Stimulated activated effector memory CD8-positive, alpha-beta T cell treated with anti-CD3 and anti-CD28 coated beads, Interleukin-12 subunit alpha, Interleukin-12 subunit beta, amount 100 ng/mL, for 72 hours (primary cell): ENCODE results near the gene CD6.
"Not testable (repeated sequence)": the region's sequence is repeated elsewhere in the genome, so short reads cannot be mapped to it uniquely, and the experiment has no call there.

Experiments
- ATAC-seq: fragments of 150-1000 bp; cut with Tn5 transposase; 2 replicates; pipeline ENCODE4 v1.10.0; 2021
- DNase-seq, 2 donors: peaks; one replicate each; pipeline ENCODE4 v3.0.0; 2021 to 2022; ENCODE audit warnings: low spot score in 2 of 2
- H3K27ac Mint-ChIP-seq: one replicate; pipeline ENCODE4 v1.8.0; 2022; ENCODE audit warnings: mild to moderate bottlenecking, mixed read lengths
- H3K36me3 Mint-ChIP-seq: one replicate; pipeline ENCODE4 v1.8.0; 2022; ENCODE audit warnings: mild to moderate bottlenecking, mixed read lengths
- H3K4me1 Mint-ChIP-seq: one replicate; pipeline ENCODE4 v1.8.0; 2022; ENCODE audit warnings: mixed read lengths
- H3K4me3 Mint-ChIP-seq: one replicate; pipeline ENCODE4 v1.8.0; 2022; ENCODE audit warnings: mild to moderate bottlenecking, mixed read lengths
- H3K9me3 Mint-ChIP-seq: one replicate; pipeline ENCODE4 v1.8.0; 2022; ENCODE audit warnings: mixed read lengths

CD6 gene

DNA sequence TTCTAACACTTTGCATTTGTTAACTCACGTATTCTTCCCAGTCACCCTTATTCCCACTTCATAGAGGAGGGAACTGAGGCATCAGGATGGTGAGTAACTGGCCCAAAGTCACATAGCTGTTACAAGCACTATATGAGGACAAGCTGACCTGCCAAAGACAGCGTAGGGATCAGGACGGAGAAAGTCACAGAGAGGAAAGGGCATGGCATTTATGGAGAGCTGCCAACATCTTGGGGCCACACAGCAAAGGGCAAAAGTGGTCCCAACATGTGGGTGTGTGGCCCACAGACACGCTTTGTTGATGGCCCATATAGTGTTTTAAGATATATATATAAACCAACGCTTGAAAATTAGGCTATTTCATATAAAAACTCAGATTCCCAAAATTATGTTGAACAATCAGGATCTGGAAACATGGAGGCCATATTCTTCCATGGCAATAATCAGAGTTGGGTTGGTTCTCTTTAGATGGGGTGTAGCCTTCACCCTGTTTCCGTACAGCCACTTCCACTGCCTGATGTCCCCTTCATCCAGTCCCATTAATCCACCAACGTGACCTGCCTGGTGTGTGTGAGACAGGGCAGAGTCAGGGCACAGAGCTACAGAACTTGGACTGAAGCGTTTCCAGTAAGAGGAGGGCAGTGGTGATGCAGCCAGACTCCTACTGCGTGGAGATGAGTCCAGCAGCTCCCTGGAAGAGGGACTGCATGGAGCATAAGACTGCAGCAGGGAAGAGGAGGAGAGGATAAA lies 90.9 kb downstream of the CD6 start:
- no peak overlapping the region for H3K4me3 Mint-ChIP-seq
- DNase-seq (no peak), ATAC-seq (no peak)
- no peaks in the 10 kb centered on the region for H3K9me3 Mint-ChIP-seq
- peaks cover 59% of the 10 kb centered on the region for H3K4me1 Mint-ChIP-seq
- peaks cover 33% of the 10 kb centered on the region for H3K36me3 Mint-ChIP-seq
- no peak overlapping the region for H3K27ac Mint-ChIP-seq

DNA sequence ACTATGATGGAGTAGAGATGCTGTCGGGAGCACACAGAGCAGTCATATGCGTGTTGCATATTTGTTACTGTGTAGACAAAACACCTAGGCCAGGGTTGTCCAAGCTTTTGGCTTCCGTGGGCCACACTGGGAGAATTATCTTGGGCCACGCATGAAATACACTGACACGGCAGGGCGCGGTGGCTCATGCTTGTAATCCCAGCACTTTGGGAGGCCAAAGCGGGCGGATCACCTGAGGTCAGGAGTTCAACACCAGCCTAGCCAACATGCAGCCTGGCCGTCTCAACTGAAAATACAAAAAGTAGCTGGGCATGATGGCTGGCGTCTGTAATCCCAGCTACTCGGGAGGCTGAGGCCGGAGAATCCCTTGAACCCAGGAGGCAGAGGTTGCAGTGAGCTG lies 93.8 kb downstream of the CD6 start:
- H3K36me3 Mint-ChIP-seq = peaks cover 23% of the 10 kb centered on the region

DNA sequence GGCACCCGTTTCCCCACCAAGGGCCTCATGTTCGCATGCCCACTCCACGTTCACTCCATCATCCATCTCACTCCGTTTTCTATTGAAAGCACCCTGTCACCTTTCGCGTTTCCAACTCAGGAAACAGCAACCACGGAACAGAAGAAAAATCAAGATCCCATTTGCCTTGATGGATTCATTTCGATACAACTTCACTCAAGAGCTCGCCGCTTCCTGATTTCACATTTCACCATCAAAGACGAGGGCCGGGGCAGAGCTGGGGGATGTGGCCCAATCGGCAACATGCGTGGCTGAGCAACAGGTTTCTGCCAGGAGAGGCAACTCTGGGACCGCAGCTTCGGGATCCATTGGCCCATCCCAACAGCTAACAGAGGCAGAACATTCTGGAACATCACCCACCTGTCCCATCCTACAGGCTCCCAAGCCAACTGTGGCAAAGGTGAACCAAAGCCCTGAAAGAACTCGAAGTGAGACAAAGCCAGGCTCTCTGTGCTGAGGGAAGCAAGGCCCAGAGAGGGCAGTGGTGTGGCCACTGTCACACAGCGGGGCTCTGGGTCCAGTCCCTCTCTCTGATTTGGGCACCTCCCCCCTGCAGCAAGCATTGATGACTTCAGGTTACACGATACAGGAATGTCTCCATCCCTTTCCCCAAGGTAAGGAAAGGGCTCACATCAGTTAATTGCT lies 94.6 kb downstream of the CD6 start:
- peaks cover 48% of the 10 kb centered on the region for H3K4me1 Mint-ChIP-seq
- H3K36me3 Mint-ChIP-seq = peaks cover 17% of the 10 kb centered on the region
- no peaks in the 10 kb centered on the region for H3K9me3 Mint-ChIP-seq
- ATAC-seq (no peak), DNase-seq (peak in 1 of 2 donors; percentile 70)
- H3K4me3 Mint-ChIP-seq = peak overlapping the region; percentile 41
- peak overlapping the region; percentile 2 for H3K27ac Mint-ChIP-seq

More for the DNA sequence above, 93.8 kb downstream of the CD6 start:
- H3K4me1 Mint-ChIP-seq = peaks cover 46% of the 10 kb centered on the region
- H3K27ac Mint-ChIP-seq = peak overlapping the region; percentile 2
- ATAC-seq, H3K9me3 Mint-ChIP-seq: not testable (repeated sequence)
- peak overlapping the region; percentile 41 for H3K4me3 Mint-ChIP-seq
- DNase-seq = peak in 1 of 2 donors; percentile 43

DNA sequence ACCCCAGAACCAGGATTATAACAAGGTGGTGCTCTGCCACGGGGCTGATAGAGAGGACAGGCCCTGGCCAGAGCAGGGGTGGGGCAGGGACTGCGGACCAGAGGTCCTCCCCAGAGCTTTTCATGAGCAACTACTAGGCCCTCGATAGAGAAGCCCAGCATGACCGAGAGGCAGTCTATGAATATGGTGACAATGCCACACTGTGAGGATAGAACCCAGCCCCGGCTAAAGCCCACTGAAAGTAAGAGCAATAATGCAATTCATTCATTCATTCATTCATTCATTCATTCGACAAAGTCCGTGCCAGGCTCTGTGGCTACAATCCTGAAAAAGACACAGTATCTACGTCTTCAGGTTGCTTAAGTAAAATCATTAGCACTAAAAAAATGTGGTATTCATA lies 95.2 kb downstream of the CD6 start:
- no peak for ATAC-seq
- H3K27ac Mint-ChIP-seq = no peak overlapping the region
- peaks cover 17% of the 10 kb centered on the region for H3K36me3 Mint-ChIP-seq
- H3K4me1 Mint-ChIP-seq = peaks cover 51% of the 10 kb centered on the region
- no peaks in the 10 kb centered on the region for H3K9me3 Mint-ChIP-seq
- H3K4me3 Mint-ChIP-seq = no peak overlapping the region
- no peak for DNase-seq

DNA sequence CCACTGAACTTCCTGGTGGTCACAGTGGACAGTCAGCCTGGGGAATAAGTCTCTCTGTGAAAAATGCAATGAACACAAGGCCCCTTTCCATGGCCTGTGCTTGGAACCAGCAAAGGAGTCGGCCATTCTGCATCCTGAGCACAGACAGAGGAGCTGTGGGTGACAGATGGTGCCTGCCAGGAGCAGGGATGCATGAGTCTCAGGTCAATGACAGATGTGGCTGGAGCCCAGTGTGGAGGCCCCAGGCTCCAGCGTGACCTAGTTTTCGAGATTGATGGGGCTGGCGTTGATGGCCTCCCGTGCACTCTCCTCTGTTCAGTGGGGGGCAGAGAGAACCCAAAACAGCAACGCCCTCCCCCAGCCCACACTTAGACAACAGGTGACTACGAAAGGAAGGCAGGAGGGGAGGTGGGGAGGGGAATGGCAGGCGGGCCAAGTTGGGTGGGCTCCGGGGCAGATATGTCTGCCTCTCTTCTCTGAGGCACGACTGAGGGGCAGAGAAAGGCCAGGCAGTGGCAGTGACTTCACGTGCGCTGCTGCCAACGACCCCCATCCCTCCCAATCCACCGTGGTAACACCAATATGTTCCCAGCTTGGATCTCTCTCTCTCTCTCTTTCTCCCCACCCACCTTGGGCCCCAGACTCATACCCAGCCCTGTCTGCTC lies 96.4 kb downstream of the CD6 start:
- Mint-ChIP-seq H3K36me3 (peaks cover 17% of the 10 kb centered on the region), H3K27ac (peak overlapping the region; percentile 4), H3K9me3 (no peaks in the 10 kb centered on the region), H3K4me3 (no peak overlapping the region), H3K4me1 (peaks cover 49% of the 10 kb centered on the region)
- DNase-seq = peak in 1 of 2 donors; percentile 38
- no peak for ATAC-seq

DNA sequence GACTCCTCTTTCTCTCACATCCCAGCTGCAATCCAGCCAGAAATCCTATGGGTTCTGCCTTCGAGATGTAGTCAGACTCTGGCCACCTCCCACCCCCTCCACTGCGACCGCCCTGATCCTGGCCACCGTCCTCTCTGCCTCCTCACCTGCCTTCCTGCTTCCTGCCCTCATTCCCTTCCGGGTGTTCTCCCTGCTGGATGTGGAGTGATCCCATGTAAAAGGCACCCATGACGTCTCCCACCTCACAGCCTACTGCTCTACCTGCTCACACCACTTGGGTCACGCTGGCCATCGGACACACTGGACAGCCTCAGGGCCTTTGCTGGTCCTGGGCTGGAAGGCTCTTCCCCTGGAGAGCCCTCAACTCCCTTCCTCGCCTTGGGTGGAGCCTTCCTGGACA lies 97.1 kb downstream of the CD6 start:
- no peak overlapping the region for H3K4me3 Mint-ChIP-seq
- H3K9me3 Mint-ChIP-seq = no peaks in the 10 kb centered on the region
- peaks cover 13% of the 10 kb centered on the region for H3K36me3 Mint-ChIP-seq
- DNase-seq = peak in 1 of 2 donors; percentile 34
- peaks cover 43% of the 10 kb centered on the region for H3K4me1 Mint-ChIP-seq
- no peak for ATAC-seq
- H3K27ac Mint-ChIP-seq = peak overlapping the region; percentile 4

DNA sequence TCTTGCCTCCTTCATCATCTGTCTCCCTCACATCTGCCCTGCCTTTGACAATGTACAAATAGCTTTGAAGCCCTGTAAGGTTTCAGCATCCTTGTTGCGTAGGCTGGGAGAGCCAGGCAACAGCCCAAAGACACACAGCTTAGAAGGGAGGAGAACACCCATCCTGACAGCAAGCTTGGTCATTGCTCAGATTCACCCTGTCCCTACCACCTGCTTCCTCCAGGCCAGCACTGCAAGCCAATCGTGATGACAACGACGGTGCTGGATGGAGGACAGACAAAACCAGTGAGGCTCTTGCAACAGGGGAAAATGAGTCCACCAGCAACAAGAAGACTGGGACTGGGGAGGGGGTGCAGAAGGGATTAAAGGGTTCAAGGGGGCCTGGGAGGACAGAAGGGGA lies 97.9 kb downstream of the CD6 start:
- Mint-ChIP-seq H3K4me3 (no peak overlapping the region), H3K4me1 (peaks cover 43% of the 10 kb centered on the region), H3K27ac (no peak overlapping the region), H3K36me3 (peaks cover 13% of the 10 kb centered on the region), H3K9me3 (no peaks in the 10 kb centered on the region)
- no peak for DNase-seq
- no peak for ATAC-seq
